Astrocyte (in vitro differentiated cells and primary cell): Measurements from ENCODE around the gene UBQLNL. TPM values are rescaled to one million over a fixed set of nuclear protein-coding genes. Genes with fewer than 3 reads are reported as not detected.

ENCODE experiments used
- DNase-seq: peaks from one replicate; pipeline ENCODE4 v3.0.0-alpha.2; 2010; ENCODE audit warnings: low read depth
- FAIRE-seq: peaks from 2 replicates; lab custom pipeline; 2011; peaks lifted over from hg19 to GRCh38; lab: Jason Lieb, UNC
- H2AFZ ChIP-seq: 2 replicates; pipeline ENCODE4 v1.6.0; 2012; ENCODE audit warnings: low read depth, low read length, inconsistent platforms
- H3K27ac ChIP-seq: 2 replicates; pipeline ENCODE4 v1.5.1; 2011; ENCODE audit warnings: low read depth, low read length, inconsistent platforms
- H3K27me3 ChIP-seq: 2 replicates; pipeline ENCODE4 v1.6.0; 2011; ENCODE audit warnings: low read length, inconsistent platforms; ENCODE audit not compliant: insufficient read depth
- H3K36me3 ChIP-seq: 2 replicates; pipeline ENCODE4 v1.5.1; 2011; ENCODE audit warnings: low read length, inconsistent platforms; ENCODE audit not compliant: insufficient read depth
- H3K4me1 ChIP-seq: 2 replicates; pipeline ENCODE4 v1.5.1; 2011; ENCODE audit warnings: low read length, inconsistent platforms; ENCODE audit not compliant: insufficient read depth
- H3K4me2 ChIP-seq: 2 replicates; pipeline ENCODE4 v1.6.0; 2012; ENCODE audit warnings: low read length, inconsistent platforms
- H3K4me3 ChIP-seq: 2 replicates; pipeline ENCODE4 v1.5.1; 2011; ENCODE audit warnings: low read depth, mild to moderate bottlenecking, low read length, inconsistent platforms; ENCODE audit not compliant: insufficient read depth
- H3K79me2 ChIP-seq: 2 replicates; pipeline ENCODE4 v1.6.0; 2012; ENCODE audit warnings: mild to moderate bottlenecking, low read length, inconsistent platforms; ENCODE audit not compliant: insufficient read depth
- H3K9ac ChIP-seq: 2 replicates; pipeline ENCODE4 v1.6.0; 2012; ENCODE audit warnings: mild to moderate bottlenecking, low read length, inconsistent platforms
- H3K9me3 ChIP-seq: 2 replicates; pipeline ENCODE4 v1.5.1; 2012; ENCODE audit warnings: low read depth, mild to moderate bottlenecking, low read length, inconsistent platforms; ENCODE audit not compliant: insufficient read depth
- H4K20me1 ChIP-seq: 2 replicates; pipeline ENCODE4 v1.6.0; 2012; ENCODE audit warnings: low read length, inconsistent platforms; ENCODE audit not compliant: insufficient read depth
- H3K27ac Mint-ChIP-seq: one replicate; pipeline ENCODE4 v1.8.0; 2021; ENCODE audit warnings: mild to moderate bottlenecking, mixed read lengths; ENCODE audit not compliant: unreplicated experiment
- H3K27me3 Mint-ChIP-seq: one replicate; pipeline ENCODE4 v1.8.0; 2021; ENCODE audit warnings: low read depth, mixed read lengths; ENCODE audit not compliant: unreplicated experiment
- H3K36me3 Mint-ChIP-seq: one replicate; pipeline ENCODE4 v1.8.0; 2021; ENCODE audit warnings: low read depth, mixed read lengths; ENCODE audit not compliant: unreplicated experiment
- H3K4me1 Mint-ChIP-seq: one replicate; pipeline ENCODE4 v1.8.0; 2021; ENCODE audit warnings: low read depth, mixed read lengths; ENCODE audit not compliant: unreplicated experiment
- H3K4me3 Mint-ChIP-seq: one replicate; pipeline ENCODE4 v1.8.0; 2021; ENCODE audit warnings: mild to moderate bottlenecking, moderate library complexity, mixed read lengths; ENCODE audit not compliant: unreplicated experiment
- H3K9me3 Mint-ChIP-seq: one replicate; pipeline ENCODE4 v1.8.0; 2021; ENCODE audit warnings: mild to moderate bottlenecking, mixed read lengths; ENCODE audit not compliant: unreplicated experiment
- EZH2 ChIP-seq: IDR thresholded peaks from 2 replicates; pipeline ENCODE4 v1.6.1; 2012; ENCODE audit warnings: mild to moderate bottlenecking, low read length, inconsistent platforms; ENCODE audit not compliant: insufficient read depth
- total RNA-seq: library from RNA; stranded (reverse); gene quantifications from 2 replicates; pipeline ENCODE4 v1.2.1, GENCODE V29; 2021
- TF ChIP-seq, protein P1 (sequence below): IDR thresholded peaks from 2 replicates; pipeline ENCODE4 v1.5.1; 2011; ENCODE audit warnings: low read depth, mild to moderate bottlenecking, inconsistent platforms, low read length, moderate library complexity; ENCODE audit not compliant: insufficient read depth

The UBQLNL gene
- total RNA-seq, 1 donor from 2014 or later = 0.27 TPM

DNA sequence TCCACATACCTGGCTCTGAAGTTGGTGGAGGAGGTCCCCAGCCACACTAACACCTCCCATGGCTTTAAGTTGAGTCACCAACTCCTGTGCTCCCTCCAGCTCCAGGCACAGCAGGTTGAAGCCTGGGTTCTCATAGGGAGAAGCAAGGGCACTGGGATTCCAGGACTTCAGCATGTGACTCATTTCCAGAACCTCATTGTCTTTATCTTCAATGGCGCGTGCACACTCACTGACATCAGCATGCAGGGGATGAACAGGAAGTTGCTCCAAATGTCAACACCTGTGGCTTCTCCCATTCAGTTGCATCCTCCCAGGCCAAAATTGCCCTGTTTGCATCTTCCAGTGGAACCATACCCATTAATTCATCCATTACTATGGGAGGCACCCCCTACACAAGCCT lies 5.8 kb upstream of the UBQLNL start:
- H3K27me3 Mint-ChIP-seq = peaks cover 18% of the 10 kb centered on the region
- Histone ChIP-seq H3K4me1 (no peaks in the 10 kb centered on the region), H3K4me2 (no peak overlapping the region), H3K79me2 (no peaks in the 10 kb centered on the region), H4K20me1 (no peaks in the 10 kb centered on the region), H3K4me3 (no peak overlapping the region), H2AFZ (no peak overlapping the region), H3K9me3 (no peaks in the 10 kb centered on the region), H3K9ac (no peak overlapping the region), H3K27ac (no peak overlapping the region), H3K36me3 (no peaks in the 10 kb centered on the region), H3K27me3 (peaks cover 3% of the 10 kb centered on the region)
- DNase-seq (no peak), FAIRE-seq (no peak)
- H3K4me1 Mint-ChIP-seq = no peaks in the 10 kb centered on the region
- peaks cover 2% of the 10 kb centered on the region for H3K36me3 Mint-ChIP-seq
- no peak overlapping the region for H3K27ac Mint-ChIP-seq
- no peak overlapping the region for H3K4me3 Mint-ChIP-seq
- H3K9me3 Mint-ChIP-seq = peaks cover 1% of the 10 kb centered on the region
- TF ChIP-seq EZH2 = no peak

DNA sequence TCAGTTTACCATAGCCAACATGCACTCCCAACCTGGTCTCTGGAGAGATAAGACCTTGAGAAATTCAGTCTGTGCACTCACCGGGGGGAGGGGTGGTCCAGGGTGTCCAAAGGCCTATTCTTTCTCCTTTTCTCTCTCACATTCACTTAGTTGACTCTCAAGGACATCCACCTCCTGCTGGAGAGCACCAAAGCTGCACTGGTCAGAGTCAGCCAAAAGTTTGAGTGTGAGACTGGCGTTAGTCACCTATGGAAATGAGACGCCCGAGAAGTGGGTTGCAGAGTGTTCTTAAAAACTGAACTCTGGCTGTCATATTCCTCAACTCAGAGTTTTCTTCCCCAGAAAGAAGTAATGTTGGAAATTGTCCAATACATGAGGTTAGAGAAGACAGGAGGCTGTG lies 5.0 kb upstream of the UBQLNL start:
- FAIRE-seq (no peak), DNase-seq (no peak)
- Histone ChIP-seq H3K9ac (no peak overlapping the region), H3K4me3 (no peak overlapping the region), H3K27me3 (peaks cover 1% of the 10 kb centered on the region), H3K36me3 (no peaks in the 10 kb centered on the region), H3K4me2 (no peak overlapping the region), H3K79me2 (no peaks in the 10 kb centered on the region), H3K9me3 (no peaks in the 10 kb centered on the region), H2AFZ (no peak overlapping the region), H4K20me1 (no peaks in the 10 kb centered on the region), H3K27ac (no peak overlapping the region), H3K4me1 (no peaks in the 10 kb centered on the region)
- H3K27ac Mint-ChIP-seq = no peak overlapping the region
- H3K36me3 Mint-ChIP-seq = peaks cover 2% of the 10 kb centered on the region
- H3K4me3 Mint-ChIP-seq = no peak overlapping the region
- peaks cover 1% of the 10 kb centered on the region for H3K9me3 Mint-ChIP-seq
- TF ChIP-seq, protein P1, sequence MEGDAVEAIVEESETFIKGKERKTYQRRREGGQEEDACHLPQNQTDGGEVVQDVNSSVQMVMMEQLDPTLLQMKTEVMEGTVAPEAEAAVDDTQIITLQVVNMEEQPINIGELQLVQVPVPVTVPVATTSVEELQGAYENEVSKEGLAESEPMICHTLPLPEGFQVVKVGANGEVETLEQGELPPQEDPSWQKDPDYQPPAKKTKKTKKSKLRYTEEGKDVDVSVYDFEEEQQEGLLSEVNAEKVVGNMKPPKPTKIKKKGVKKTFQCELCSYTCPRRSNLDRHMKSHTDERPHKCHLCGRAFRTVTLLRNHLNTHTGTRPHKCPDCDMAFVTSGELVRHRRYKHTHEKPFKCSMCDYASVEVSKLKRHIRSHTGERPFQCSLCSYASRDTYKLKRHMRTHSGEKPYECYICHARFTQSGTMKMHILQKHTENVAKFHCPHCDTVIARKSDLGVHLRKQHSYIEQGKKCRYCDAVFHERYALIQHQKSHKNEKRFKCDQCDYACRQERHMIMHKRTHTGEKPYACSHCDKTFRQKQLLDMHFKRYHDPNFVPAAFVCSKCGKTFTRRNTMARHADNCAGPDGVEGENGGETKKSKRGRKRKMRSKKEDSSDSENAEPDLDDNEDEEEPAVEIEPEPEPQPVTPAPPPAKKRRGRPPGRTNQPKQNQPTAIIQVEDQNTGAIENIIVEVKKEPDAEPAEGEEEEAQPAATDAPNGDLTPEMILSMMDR = no peak
- TF ChIP-seq EZH2 = no peak
- no peaks in the 10 kb centered on the region for H3K4me1 Mint-ChIP-seq
- H3K27me3 Mint-ChIP-seq = peaks cover 13% of the 10 kb centered on the region

DNA sequence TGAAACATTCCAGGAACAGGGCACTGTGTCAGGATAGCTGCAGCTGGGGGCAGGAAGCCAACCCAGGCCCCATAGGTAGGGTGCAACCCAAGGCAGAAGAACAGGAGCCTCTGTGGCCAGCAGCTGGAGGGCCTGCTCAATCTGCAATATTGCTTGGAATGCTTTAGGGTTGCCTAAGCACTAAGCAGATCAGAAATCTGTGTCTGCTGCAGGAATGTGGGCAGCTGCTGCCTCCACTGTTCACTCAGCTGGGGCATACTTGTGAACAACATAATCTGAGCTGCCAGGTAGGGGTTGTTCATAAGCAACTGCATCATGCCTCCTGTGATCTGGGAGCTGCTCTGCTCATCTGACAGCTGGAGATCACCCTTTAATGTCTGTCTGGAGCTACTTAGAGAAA lies 1.7 kb downstream of the UBQLNL start:
- Histone ChIP-seq H3K9me3 (no peaks in the 10 kb centered on the region), H3K4me1 (no peaks in the 10 kb centered on the region), H3K4me2 (no peak overlapping the region), H4K20me1 (no peaks in the 10 kb centered on the region), H2AFZ (no peak overlapping the region), H3K27me3 (no peaks in the 10 kb centered on the region), H3K36me3 (no peaks in the 10 kb centered on the region), H3K9ac (no peak overlapping the region), H3K79me2 (no peaks in the 10 kb centered on the region), H3K27ac (no peak overlapping the region), H3K4me3 (no peak overlapping the region)
- FAIRE-seq (no peak), DNase-seq (no peak)
- no peak overlapping the region for H3K4me3 Mint-ChIP-seq
- H3K27me3 Mint-ChIP-seq = peaks cover 3% of the 10 kb centered on the region
- no peak overlapping the region for H3K27ac Mint-ChIP-seq
- H3K9me3 Mint-ChIP-seq = no peaks in the 10 kb centered on the region
- H3K4me1 Mint-ChIP-seq = no peaks in the 10 kb centered on the region
- H3K36me3 Mint-ChIP-seq = no peaks in the 10 kb centered on the region
- no peak for TF ChIP-seq EZH2
- TF ChIP-seq, protein P1 = no peak
